Neural cell (in vitro differentiated cells): Measurements from ENCODE around the gene CD37.

ENCODE experiments used
- CTCF ChIP-seq: fragments of 450-650 bp; IDR thresholded peaks from 2 replicates; pipeline ENCODE4 v1.5.1; 2014; ENCODE audit warnings: antibody characterized with exemption, mild to moderate bottlenecking, moderate library complexity; ENCODE audit not compliant: poor library complexity, severe bottlenecking
- EZH2 ChIP-seq: fragments of 200-600, 300-800 bp; shearing (Covaris generic), sonication (generic); IDR thresholded peaks from 2 replicates; pipeline ENCODE4 v1.6.1; 2014; ENCODE audit warnings: antibody characterized with exemption, low read length, borderline replicate concordance, mild to moderate bottlenecking; ENCODE audit not compliant: insufficient read depth, poor library complexity, severe bottlenecking
- POLR2AphosphoS5 ChIP-seq: IDR thresholded peaks from 2 replicates; pipeline ENCODE4 v1.6.1; 2012
- RAD21 ChIP-seq: fragments of 450-650 bp; conservative IDR thresholded peaks from 2 replicates; pipeline ENCODE4 v1.6.1; 2014; ENCODE audit warnings: antibody characterized with exemption, mild to moderate bottlenecking, moderate library complexity
- REST ChIP-seq: IDR thresholded peaks from 2 replicates; pipeline ENCODE4 v1.6.1; 2012; ENCODE audit warnings: borderline replicate concordance
- TAF1 ChIP-seq: IDR thresholded peaks from 2 replicates; pipeline ENCODE4 v1.6.1; 2012; ENCODE audit warnings: low read depth

DNA sequence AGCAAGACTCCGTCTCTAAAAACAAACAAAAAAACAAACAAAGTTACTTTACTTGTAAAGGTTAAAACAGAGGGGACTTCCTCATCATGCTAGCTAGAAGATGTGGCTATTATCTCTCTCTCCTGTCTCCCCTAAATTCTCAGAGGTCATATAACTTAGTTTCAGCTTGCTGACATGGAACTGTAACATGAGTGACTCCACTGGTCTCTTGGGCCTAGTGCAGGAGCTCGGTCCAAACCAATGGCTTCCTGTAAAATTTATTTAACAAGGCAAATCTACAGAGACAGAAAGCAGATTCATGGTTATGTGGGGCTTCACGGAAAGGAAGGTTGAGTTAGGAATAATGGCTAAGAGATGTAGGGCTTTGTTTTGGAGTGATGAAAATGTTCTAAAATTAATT, 43.3 kb downstream of the CD37 start:
- TF ChIP-seq CTCF (no peak), POLR2AphosphoS5 (no peak), EZH2 (no peak), TAF1 (no peak), RAD21 (no peak), REST (no peak)
